ENCODE measurements around the gene CNTN5.
A peak's percentile ranks its signal among the peaks of the same experiment; 100 is the strongest.

Gene CNTN5

GRCh38 chr11:100105982-100106358 is 1085.2 kb downstream of the CNTN5 start:
- TF ChIP-seq CTCF (conservative IDR thresholded peaks at IDR 0.05): no peak
- no peak overlapping the region for H3K27ac ChIP-seq

GRCh38 chr11:100119176-100119575 is 1098.4 kb downstream of the CNTN5 start:
- H3K27ac ChIP-seq: 0 out of 2 replicates have a peak overlapping the region, but pooled peaks have one; percentile 8
- no peak for TF ChIP-seq CTCF (conservative IDR thresholded peaks at IDR 0.05)

- TF ChIP-seq CTCF (conservative IDR thresholded peaks at IDR 0.05): no peak
- no peak overlapping the region for H3K27ac ChIP-seq
These were observed 1112.4 kb downstream of the CNTN5 start for GRCh38 chr11:100133114-100133513.

GRCh38 chr11:100141201-100141600 is 1120.5 kb downstream of the CNTN5 start:
- no peak for TF ChIP-seq CTCF (conservative IDR thresholded peaks at IDR 0.05)
- H3K27ac ChIP-seq: no peak overlapping the region

GRCh38 chr11:100151944-100152343 is 1131.2 kb downstream of the CNTN5 start:
- no peak for TF ChIP-seq CTCF (conservative IDR thresholded peaks at IDR 0.05)
- H3K27ac ChIP-seq: no peak overlapping the region

- H3K27ac ChIP-seq: no peak overlapping the region
- TF ChIP-seq CTCF (conservative IDR thresholded peaks at IDR 0.05): no peak
These were observed 1132.0 kb downstream of the CNTN5 start for GRCh38 chr11:100152766-100153165.

GRCh38 chr11:100163471-100163870 is 1142.7 kb downstream of the CNTN5 start:
- no peak for TF ChIP-seq CTCF (conservative IDR thresholded peaks at IDR 0.05)
- H3K27ac ChIP-seq: no peak overlapping the region

- TF ChIP-seq CTCF (conservative IDR thresholded peaks at IDR 0.05): no peak
- no peak overlapping the region for H3K27ac ChIP-seq
These were observed 1154.1 kb downstream of the CNTN5 start for GRCh38 chr11:100174881-100175280.

Measured in VCaP (cell line).